Measurements from ENCODE around the gene KRT76. TPM values are rescaled to one million over a fixed set of nuclear protein-coding genes. Genes with fewer than 3 reads are reported as not detected.

The KRT76 gene
- total RNA-seq, 2 experiments from 2014 or later, result not detected

GRCh38 chr12:52807544-52808470, 30.7 kb upstream of the KRT76 start:
- Mint-ChIP-seq H3K27ac (no peak overlapping the region), H3K36me3 (ENCODE audit: low read depth) (no peaks in the 10 kb centered on the region), H3K9me3 (no peaks in the 10 kb centered on the region), H3K4me3 (no peak overlapping the region), H3K27me3 (peaks cover 1% of the 10 kb centered on the region), H3K4me1 (ENCODE audit: low read depth) (no peaks in the 10 kb centered on the region)
- TF ChIP-seq CTCF (IDR thresholded peaks at IDR 0.05), result no peak
- intact Hi-C loops (cut with micrococcal nuclease), result no loop called here
- no peak for ATAC-seq
- no peak for DNase-seq
- CTCF ChIA-PET, result interaction anchor here (1.0 kb wide), 1 partner anchor 73 kb away, joined by 3 read pairs; no protein-coding TSS in a partner anchor
- POLR2A ChIA-PET, result no interaction called here

- ChIA-PET CTCF (interaction anchor here (1.2 kb wide), 1 partner anchor 78 kb away, joined by 3 read pairs; no protein-coding TSS in a partner anchor), POLR2A (no interaction called here)
- intact Hi-C loops (cut with micrococcal nuclease), result no loop called here
- Mint-ChIP-seq H3K36me3 (ENCODE audit: low read depth) (no peaks in the 10 kb centered on the region), H3K27me3 (peaks cover 1% of the 10 kb centered on the region), H3K27ac (no peak overlapping the region), H3K9me3 (no peaks in the 10 kb centered on the region), H3K4me3 (no peak overlapping the region), H3K4me1 (ENCODE audit: low read depth) (no peaks in the 10 kb centered on the region)
- TF ChIP-seq CTCF (IDR thresholded peaks at IDR 0.05), result no peak
- ATAC-seq (no peak), DNase-seq (no peak)
Measured at GRCh38 chr12:52806821-52807543, 29.8 kb upstream of the KRT76 start.

- no peak for TF ChIP-seq CTCF (IDR thresholded peaks at IDR 0.05)
- no peak overlapping the region for H3K27ac Mint-ChIP-seq
- intact Hi-C loops (cut with micrococcal nuclease), result no loop called here
- H3K4me1 Mint-ChIP-seq (ENCODE audit: low read depth), result no peaks in the 10 kb centered on the region
- H3K36me3 Mint-ChIP-seq (ENCODE audit: low read depth), result no peaks in the 10 kb centered on the region
- H3K9me3 Mint-ChIP-seq, result no peaks in the 10 kb centered on the region
- DNase-seq, result no peak
- peaks cover 1% of the 10 kb centered on the region for H3K27me3 Mint-ChIP-seq
- ATAC-seq, result no peak
- POLR2A ChIA-PET, result no interaction called here
- CTCF ChIA-PET, result interaction anchor here (1.2 kb wide), 1 partner anchor 79 kb away, joined by 3 read pairs; no protein-coding TSS in a partner anchor
- H3K4me3 Mint-ChIP-seq, result no peak overlapping the region
Measured at GRCh38 chr12:52806169-52806811, 29.1 kb upstream of the KRT76 start.

GRCh38 chr12:52805739-52806138, 28.6 kb upstream of the KRT76 start:
- no peak overlapping the region for H3K4me3 Mint-ChIP-seq
- no peak for TF ChIP-seq CTCF (IDR thresholded peaks at IDR 0.05)
- DNase-seq (no peak), ATAC-seq (no peak)
- H3K27me3 Mint-ChIP-seq, result peaks cover 1% of the 10 kb centered on the region
- ChIA-PET POLR2A (no interaction called here), CTCF (interaction anchor here (1.2 kb wide), 1 partner anchor 80 kb away, joined by 3 read pairs; no protein-coding TSS in a partner anchor)
- H3K4me1 Mint-ChIP-seq (ENCODE audit: low read depth), result no peaks in the 10 kb centered on the region
- no peaks in the 10 kb centered on the region for H3K9me3 Mint-ChIP-seq
- H3K27ac Mint-ChIP-seq, result no peak overlapping the region
- no peaks in the 10 kb centered on the region for H3K36me3 Mint-ChIP-seq (ENCODE audit: low read depth)
- intact Hi-C loops (cut with micrococcal nuclease), result no loop called here
